ENCODE results near the gene WWTR1. TPM values are rescaled to one million over a fixed set of nuclear protein-coding genes. Genes with fewer than 3 reads are reported as not detected.

The WWTR1 gene
- total RNA-seq, 4 donors from 2014 or later: 40.3 to 80.4 (median 67.6) TPM

GRCh38 chr3:149567381-149567780 is 90.4 kb downstream of the WWTR1 start:
- peak overlapping the region; percentile 14 to 59 (median 36) for H3K27ac ChIP-seq
- H3K36me3 ChIP-seq: no peaks in the 10 kb centered on the region
- in situ Hi-C loops (cut with MboI; ENCODE audit: low pct_ligation_motif_present in 1 of 4, low pct_unique_long_range_greater_than_20kb in 1 of 4, low sequenced_read_pairs in 3 of 4): no loop called here

GRCh38 chr3:149566292-149566975 is 91.4 kb downstream of the WWTR1 start:
- in situ Hi-C loops (cut with MboI; ENCODE audit: low pct_ligation_motif_present in 1 of 4, low pct_unique_long_range_greater_than_20kb in 1 of 4, low sequenced_read_pairs in 3 of 4): no loop called here

More at GRCh38 chr3:149567381-149567780, 90.4 kb downstream of the WWTR1 start:
- intact Hi-C loops (cut with DNase I; ENCODE audit: low total_unique reads): no loop called here
- WGBS, 2 donors (ENCODE audit: low coverage in 1 of 2): 48 to 52% methylated on average over 2 of the region's 2 CpGs
- no peak overlapping the region for H3K4me3 ChIP-seq
- TF ChIP-seq EP300 (IDR thresholded peaks at IDR 0.05; ENCODE audit: low read depth) (no peak), POLR2A (IDR thresholded peaks at IDR 0.05) (no peak), CTCF (IDR thresholded peaks at IDR 0.05) (no peak), POLR2AphosphoS5 (IDR thresholded peaks at IDR 0.05) (no peak)
- no peak for DNase-seq
- no peaks in the 10 kb centered on the region for H3K9me3 ChIP-seq
- peaks cover 0 to 23% (median 7%) of the 10 kb centered on the region in 4 donors for H3K4me1 ChIP-seq
- H3K27me3 ChIP-seq: no peaks in the 10 kb centered on the region

GRCh38 chr3:149564079-149564478 is 93.7 kb downstream of the WWTR1 start:
- in situ Hi-C loops (cut with MboI; ENCODE audit: low pct_ligation_motif_present in 1 of 4, low pct_unique_long_range_greater_than_20kb in 1 of 4, low sequenced_read_pairs in 3 of 4) (no loop called here), intact Hi-C loops (cut with DNase I; ENCODE audit: low total_unique reads) (no loop called here)
- Histone ChIP-seq H3K27me3 (no peaks in the 10 kb centered on the region), H3K4me3 (no peak overlapping the region), H3K9me3 (no peaks in the 10 kb centered on the region), H3K36me3 (no peaks in the 10 kb centered on the region), H3K4me1 (peaks cover 0 to 14% (median 6%) of the 10 kb centered on the region in 4 donors), H3K27ac (no peak overlapping the region)
- no peak for TF ChIP-seq CTCF (IDR thresholded peaks at IDR 0.05)
- DNase-seq: no peak
- 91% methylated on average over 2 of the region's 2 CpGs; no CpG with 5 or more reads in 1 of the 2 donors for WGBS, 2 donors (ENCODE audit: low coverage in 1 of 2)

More at GRCh38 chr3:149566292-149566975, 91.4 kb downstream of the WWTR1 start:
- H3K9me3 ChIP-seq: no peaks in the 10 kb centered on the region
- H3K4me3 ChIP-seq: no peak overlapping the region
- WGBS, 2 donors (ENCODE audit: low coverage in 1 of 2): 59 to 70% methylated on average over 6 of the region's 6 CpGs
- H3K27me3 ChIP-seq: no peaks in the 10 kb centered on the region
- peak overlapping the region; percentile 24 to 59 (median 36) for H3K27ac ChIP-seq
- no peaks in the 10 kb centered on the region for H3K36me3 ChIP-seq
- H3K4me1 ChIP-seq: peaks cover 0 to 16% (median 7%) of the 10 kb centered on the region in 4 donors
- no peak for TF ChIP-seq CTCF (IDR thresholded peaks at IDR 0.05)
- no peak for TF ChIP-seq EP300 (IDR thresholded peaks at IDR 0.05; ENCODE audit: low read depth)
- TF ChIP-seq POLR2A (IDR thresholded peaks at IDR 0.05): no peak
- no peak for TF ChIP-seq POLR2AphosphoS5 (IDR thresholded peaks at IDR 0.05)
- intact Hi-C loops (cut with DNase I; ENCODE audit: low total_unique reads): no loop called here
- DNase-seq: no peak

GRCh38 chr3:149563114-149563513 is 94.7 kb downstream of the WWTR1 start:
- WGBS, 2 donors (ENCODE audit: low coverage in 1 of 2): 92 to 98% methylated on average over 5 of the region's 5 CpGs
- peaks cover 0 to 14% (median 6%) of the 10 kb centered on the region in 4 donors for H3K4me1 ChIP-seq
- no peak for TF ChIP-seq POLR2AphosphoS5 (IDR thresholded peaks at IDR 0.05)
- no peak for TF ChIP-seq EP300 (IDR thresholded peaks at IDR 0.05; ENCODE audit: low read depth)
- no peak for TF ChIP-seq POLR2A (IDR thresholded peaks at IDR 0.05)
- TF ChIP-seq CTCF (IDR thresholded peaks at IDR 0.05): no peak
- no peaks in the 10 kb centered on the region for H3K27me3 ChIP-seq
- DNase-seq: no peak
- H3K4me3 ChIP-seq: no peak overlapping the region
- H3K36me3 ChIP-seq: no peaks in the 10 kb centered on the region
- H3K27ac ChIP-seq: no peak overlapping the region
- intact Hi-C loops (cut with DNase I; ENCODE audit: low total_unique reads): no loop called here
- H3K9me3 ChIP-seq: no peaks in the 10 kb centered on the region
- in situ Hi-C loops (cut with MboI; ENCODE audit: low pct_ligation_motif_present in 1 of 4, low pct_unique_long_range_greater_than_20kb in 1 of 4, low sequenced_read_pairs in 3 of 4): no loop called here
